Activated T-cell treated with anti-CD3 and anti-CD28 coated beads, Interleukin-2, amount 50 U/mL, for 72 hours (primary cell): ENCODE data around the gene RASA2. TPM values are rescaled to one million over a fixed set of nuclear protein-coding genes. Genes with fewer than 3 reads are reported as not detected.

ENCODE experiments used
- ATAC-seq, 2 donors: fragments of 150-1000 bp; cut with Tn5 transposase; replicated peaks in 1 of 2; 2 replicates each; pipeline ENCODE4 v1.10.0; 2021; ENCODE audit warnings: moderate library complexity in 2 of 2, mild to moderate bottlenecking in 1 of 2
- DNase-seq, 2 donors: peaks; one replicate each; pipeline ENCODE4 v3.0.0; 2021 to 2022; ENCODE audit warnings: mixed read lengths in 1 of 2
- H3K27ac Mint-ChIP-seq: one replicate; pipeline ENCODE4 v1.8.0; 2022; ENCODE audit warnings: mild to moderate bottlenecking, moderate library complexity, mixed read lengths
- H3K27me3 Mint-ChIP-seq: one replicate; pipeline ENCODE4 v1.8.0; 2022; ENCODE audit warnings: low read depth, mixed read lengths
- H3K36me3 Mint-ChIP-seq, 2 donors: one replicate each; pipeline ENCODE4 v1.8.0; 2022; ENCODE audit warnings: mixed read lengths in 2 of 2, mild to moderate bottlenecking in 1 of 2; ENCODE audit not compliant: insufficient read depth in 2 of 2
- H3K4me1 Mint-ChIP-seq: one replicate; pipeline ENCODE4 v1.8.0; 2022; ENCODE audit warnings: low read depth, mixed read lengths
- H3K4me3 Mint-ChIP-seq, 2 donors: one replicate each; pipeline ENCODE4 v1.8.0; 2022; ENCODE audit warnings: mild to moderate bottlenecking in 2 of 2, mixed read lengths in 2 of 2, moderate library complexity in 2 of 2
- H3K9me3 Mint-ChIP-seq, 2 donors: one replicate each; pipeline ENCODE4 v1.8.0; 2022; ENCODE audit warnings: mixed read lengths in 2 of 2
- total RNA-seq, 2 donors: library from RNA; stranded (reverse); gene quantifications; one replicate each; pipeline ENCODE4 v1.2.3, GENCODE V29; 2022

The RASA2 gene
- total RNA-seq, 2 donors from 2014 or later, result 34.4 to 37.3 TPM

DNA sequence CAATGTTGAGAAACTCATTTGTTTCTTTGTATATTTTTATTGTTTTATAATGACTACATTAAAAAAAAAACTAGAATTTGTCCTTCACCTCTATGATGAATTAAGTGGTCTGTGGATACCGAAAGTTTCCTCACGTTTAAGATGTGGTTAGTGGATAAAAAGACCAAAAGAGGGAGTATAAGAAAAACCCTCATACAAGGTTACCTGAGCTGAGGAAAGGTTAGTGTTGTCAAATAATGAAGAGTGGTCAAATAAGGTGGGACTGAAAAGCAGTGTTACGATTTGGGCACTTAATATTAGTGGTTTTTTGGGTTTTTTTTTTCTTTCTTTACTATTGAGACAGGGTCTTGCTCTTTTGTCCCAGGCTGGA, 21.2 kb downstream of the RASA2 start:
- no peaks in the 10 kb centered on the region for H3K27me3 Mint-ChIP-seq
- DNase-seq, result no peak
- H3K27ac Mint-ChIP-seq, result no peak overlapping the region
- ATAC-seq, result peak in 1 of 2 donors; percentile 28
- H3K36me3 Mint-ChIP-seq, result peaks cover 15 to 28% of the 10 kb centered on the region in 2 donors
- peak overlapping the region; percentile 3 to 17 for H3K4me3 Mint-ChIP-seq
- peaks cover 0 to 10% of the 10 kb centered on the region in 2 donors for H3K9me3 Mint-ChIP-seq
- H3K4me1 Mint-ChIP-seq, result peaks cover 55% of the 10 kb centered on the region

DNA sequence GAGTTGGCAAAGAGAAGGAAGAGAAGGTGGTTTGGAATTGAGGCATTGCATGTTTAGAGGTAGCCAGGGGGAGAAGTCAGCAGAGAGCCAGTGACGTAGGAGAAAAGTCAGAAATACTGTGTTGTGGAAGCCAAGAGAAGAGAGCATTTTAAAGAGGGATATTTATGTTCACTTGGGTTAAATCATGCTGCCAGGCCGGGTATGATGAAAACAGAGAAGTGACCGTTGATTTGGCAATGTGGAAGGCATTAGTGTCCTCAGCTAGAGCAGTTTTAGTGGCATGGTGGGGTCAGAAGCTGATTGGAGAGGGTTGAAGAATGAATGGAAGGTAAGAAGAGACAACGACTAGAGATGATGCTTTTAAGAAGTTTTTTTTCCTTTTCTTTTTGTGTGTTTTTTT, 24.5 kb downstream of the RASA2 start:
- no peak overlapping the region for H3K27ac Mint-ChIP-seq
- ATAC-seq, result no peak
- H3K4me1 Mint-ChIP-seq, result peaks cover 74% of the 10 kb centered on the region
- no peak overlapping the region for H3K4me3 Mint-ChIP-seq
- no peaks in the 10 kb centered on the region for H3K27me3 Mint-ChIP-seq
- peaks cover 19 to 49% of the 10 kb centered on the region in 2 donors for H3K36me3 Mint-ChIP-seq
- DNase-seq, result no peak
- H3K9me3 Mint-ChIP-seq, result peaks cover 2 to 10% of the 10 kb centered on the region in 2 donors

DNA sequence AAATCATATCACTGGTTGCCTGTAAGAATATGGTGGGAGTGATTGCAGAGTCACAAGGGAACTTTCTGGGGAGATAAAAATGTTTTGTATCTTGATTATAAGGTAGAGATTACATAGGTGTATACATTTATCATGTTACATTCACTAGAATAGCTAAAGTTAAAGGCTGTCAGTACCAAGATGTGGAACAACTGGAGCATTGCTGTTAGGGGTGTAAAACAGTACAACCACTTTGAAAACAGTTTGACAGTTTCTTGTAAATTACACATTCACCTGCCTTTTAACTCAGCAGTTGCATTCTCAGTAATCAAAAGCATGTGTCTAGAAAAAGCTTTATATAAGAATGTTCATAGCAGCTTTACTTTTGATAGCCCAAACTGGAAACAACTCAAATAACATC, 27.6 kb downstream of the RASA2 start:
- DNase-seq, result no peak
- Mint-ChIP-seq H3K9me3 (peaks cover 4 to 12% of the 10 kb centered on the region in 2 donors), H3K4me1 (peaks cover 65% of the 10 kb centered on the region), H3K4me3 (peak overlapping the region; percentile 19 to 67), H3K27me3 (no peaks in the 10 kb centered on the region), H3K27ac (peak overlapping the region; percentile 98), H3K36me3 (peaks cover 25 to 72% of the 10 kb centered on the region in 2 donors)
- peak; percentile 65 to 70 for ATAC-seq

DNA sequence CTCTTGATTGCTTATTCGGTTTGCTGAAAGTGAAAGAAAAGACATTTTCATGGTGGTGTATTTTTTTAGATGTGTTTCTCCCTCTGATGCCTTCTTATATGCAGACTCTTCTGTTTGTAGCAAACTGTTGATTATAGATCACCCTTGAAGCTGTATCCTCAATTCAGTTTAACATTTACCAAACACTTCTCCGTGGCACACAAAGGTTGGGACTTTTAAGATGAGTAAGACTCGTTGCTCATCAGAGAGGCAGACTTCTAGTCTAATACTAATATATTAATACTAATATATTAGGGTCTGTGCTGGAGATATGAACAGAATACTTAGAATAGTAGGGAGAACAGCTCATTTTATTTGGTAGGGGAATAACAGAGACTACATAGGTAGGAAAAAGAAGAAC, 32.8 kb downstream of the RASA2 start:
- Mint-ChIP-seq H3K27me3 (no peaks in the 10 kb centered on the region), H3K4me3 (peak overlapping the region; percentile 44 to 90), H3K4me1 (peaks cover 54% of the 10 kb centered on the region), H3K36me3 (peaks cover 17 to 54% of the 10 kb centered on the region in 2 donors), H3K9me3 (peaks cover 2 to 4% of the 10 kb centered on the region in 2 donors), H3K27ac (peak overlapping the region; percentile 96)
- DNase-seq (no peak), ATAC-seq (no peak)

DNA sequence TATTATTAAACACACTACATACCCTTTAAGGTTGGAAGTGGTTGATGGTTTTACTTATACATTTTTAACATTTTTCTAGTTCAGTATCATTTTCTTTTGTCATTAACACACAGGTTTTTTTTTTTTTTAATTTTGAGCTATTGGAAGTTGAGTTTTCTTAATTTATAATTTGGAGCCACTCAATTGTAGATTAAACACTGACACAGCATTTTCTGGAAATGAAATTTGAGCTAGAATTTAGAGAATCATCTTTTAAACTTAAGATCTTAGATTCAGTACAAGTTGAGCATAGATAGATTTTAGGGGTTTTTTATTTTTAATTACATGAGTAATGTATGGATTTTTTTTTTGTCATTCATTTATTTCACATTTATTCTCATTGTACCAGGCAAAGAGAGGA, 35.0 kb downstream of the RASA2 start:
- Mint-ChIP-seq H3K27me3 (no peaks in the 10 kb centered on the region), H3K4me3 (no peak overlapping the region), H3K9me3 (peaks cover 2 to 3% of the 10 kb centered on the region in 2 donors), H3K36me3 (peaks cover 11 to 38% of the 10 kb centered on the region in 2 donors), H3K27ac (peak overlapping the region; percentile 68), H3K4me1 (peaks cover 71% of the 10 kb centered on the region)
- ATAC-seq (no peak), DNase-seq (no peak)

DNA sequence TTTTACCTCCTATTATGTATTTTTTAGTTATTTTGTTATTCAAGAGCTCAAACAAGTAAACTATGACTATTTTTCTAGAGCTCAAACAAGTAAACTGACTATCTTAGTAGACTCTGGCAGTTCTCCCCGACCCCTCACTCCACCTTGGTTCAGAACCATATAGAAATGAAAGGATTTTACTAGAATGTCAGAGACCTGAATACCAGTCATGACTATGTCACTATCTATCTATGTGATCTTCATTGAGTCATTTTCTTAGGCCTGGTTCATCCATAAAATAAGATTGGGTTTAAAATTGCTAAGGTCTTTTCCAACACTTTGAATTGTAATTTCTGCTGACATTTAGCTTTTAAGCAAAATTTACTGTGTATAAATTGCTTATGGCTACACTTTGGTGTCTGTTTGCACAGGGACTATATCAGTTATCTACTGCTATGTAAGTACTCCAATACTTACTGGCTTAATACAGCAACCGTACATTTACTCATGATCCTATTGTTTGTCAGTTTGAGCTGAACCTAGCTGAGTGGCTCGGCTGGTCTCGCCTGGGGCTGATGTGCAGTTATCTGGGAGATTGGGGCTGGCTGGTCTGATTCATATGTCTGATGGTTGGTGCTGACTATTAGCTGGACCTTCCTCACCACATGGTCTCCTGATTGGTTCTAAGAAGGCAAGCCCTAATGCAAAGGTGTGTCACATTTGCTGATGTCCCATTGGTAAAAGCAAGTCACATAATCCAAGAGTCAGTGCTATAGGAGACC, 37.0 kb downstream of the RASA2 start:
- Mint-ChIP-seq H3K4me3 (no peak overlapping the region), H3K9me3 (no peaks in the 10 kb centered on the region), H3K27ac (no peak overlapping the region), H3K27me3 (no peaks in the 10 kb centered on the region), H3K36me3 (peaks cover 6 to 24% of the 10 kb centered on the region in 2 donors), H3K4me1 (peaks cover 83% of the 10 kb centered on the region)
- DNase-seq (no peak), ATAC-seq (peak; percentile 44 to 51)

DNA sequence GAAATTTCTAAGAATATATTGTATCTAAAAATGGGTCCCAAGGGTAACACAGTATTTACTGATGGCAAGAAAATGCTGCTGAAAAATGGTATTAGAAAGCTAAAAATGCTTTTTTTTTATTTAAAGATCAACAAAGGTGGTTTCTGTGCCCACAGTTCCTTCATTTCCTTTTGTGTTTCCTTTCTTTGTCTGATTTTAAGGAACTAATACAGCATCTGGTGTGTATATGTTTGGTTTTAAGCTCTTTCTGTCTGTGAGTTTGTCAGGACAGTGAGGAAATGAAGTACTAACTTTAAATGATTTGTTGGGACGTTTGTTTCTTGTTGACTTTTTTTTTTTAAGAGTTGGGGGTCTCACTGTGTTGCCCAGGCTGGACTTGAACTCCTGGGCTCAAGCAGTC, 38.2 kb downstream of the RASA2 start:
- Mint-ChIP-seq H3K36me3 (peaks cover 4 to 16% of the 10 kb centered on the region in 2 donors), H3K4me3 (no peak overlapping the region), H3K27ac (no peak overlapping the region), H3K4me1 (peaks cover 85% of the 10 kb centered on the region), H3K27me3 (no peaks in the 10 kb centered on the region), H3K9me3 (no peaks in the 10 kb centered on the region)
- DNase-seq, result no peak
- ATAC-seq, result no peak

DNA sequence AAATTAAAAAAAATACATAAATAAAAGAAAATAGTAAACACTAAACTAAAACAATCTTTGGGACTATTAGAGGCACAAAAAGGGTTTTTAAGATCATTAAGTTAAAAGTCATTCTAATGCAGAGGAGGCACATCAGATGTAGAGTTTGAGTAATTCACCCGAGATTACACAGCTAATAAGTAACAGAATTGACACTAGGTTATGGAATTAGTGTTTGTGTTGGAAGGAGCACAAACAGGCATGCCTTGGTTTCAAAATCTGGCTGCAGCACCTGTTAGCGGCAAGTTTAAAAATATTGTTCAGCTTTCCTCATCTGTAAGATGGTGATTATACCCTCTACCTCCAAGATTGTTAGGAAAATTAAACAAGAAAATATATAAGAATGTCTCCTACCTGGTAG, 39.0 kb downstream of the RASA2 start:
- Mint-ChIP-seq H3K4me3 (peak overlapping the region in 1 of 2 donors; percentile 19), H3K27me3 (no peaks in the 10 kb centered on the region), H3K4me1 (peaks cover 87% of the 10 kb centered on the region), H3K9me3 (no peaks in the 10 kb centered on the region), H3K27ac (no peak overlapping the region), H3K36me3 (peaks cover 2 to 14% of the 10 kb centered on the region in 2 donors)
- DNase-seq (no peak), ATAC-seq (no peak)

DNA sequence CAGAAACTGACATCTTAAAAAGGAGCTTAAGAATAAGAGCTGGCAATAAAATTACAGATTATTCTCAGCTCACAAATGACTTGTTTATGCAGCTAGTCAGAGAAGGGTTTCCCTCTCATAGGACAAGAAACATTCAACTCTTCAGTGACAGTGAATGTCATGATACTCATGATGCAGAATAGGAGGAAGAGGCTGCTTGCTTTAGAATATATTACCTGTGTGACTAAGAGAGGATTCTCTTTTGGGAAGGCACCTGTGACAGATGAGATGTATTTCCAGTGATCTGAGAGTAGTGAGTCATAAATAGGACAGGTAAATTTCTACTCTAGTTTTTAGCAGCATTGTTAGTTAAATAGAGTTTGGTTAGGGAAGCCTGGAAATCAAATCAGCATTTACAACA, 39.9 kb downstream of the RASA2 start:
- Mint-ChIP-seq H3K4me3 (peak overlapping the region in 1 of 2 donors; percentile 51), H3K4me1 (peaks cover 86% of the 10 kb centered on the region), H3K27me3 (no peaks in the 10 kb centered on the region), H3K27ac (peak overlapping the region; percentile 69), H3K9me3 (no peaks in the 10 kb centered on the region), H3K36me3 (peaks cover 2 to 11% of the 10 kb centered on the region in 2 donors)
- DNase-seq (no peak), ATAC-seq (peak; percentile 45 to 51)

DNA sequence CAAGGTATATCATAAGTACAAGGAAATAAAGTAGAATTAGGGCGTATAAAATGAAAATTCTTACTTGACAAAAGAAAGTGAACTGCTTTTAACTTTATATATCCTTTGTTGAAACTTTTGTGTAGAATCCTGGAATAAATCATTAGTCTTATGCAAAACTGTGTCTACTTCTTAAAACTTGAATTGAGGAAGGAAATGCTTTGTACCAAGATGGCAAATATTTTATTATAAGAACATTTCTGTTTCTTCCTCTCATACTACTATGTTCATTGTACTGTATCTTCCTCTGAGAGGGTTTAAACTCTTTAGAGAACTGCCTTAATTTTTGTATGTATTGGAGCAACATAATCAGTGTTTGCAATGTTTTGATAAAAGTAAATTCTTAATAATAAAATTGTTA, 42.0 kb downstream of the RASA2 start:
- no peak for ATAC-seq
- no peak for DNase-seq
- Mint-ChIP-seq H3K4me3 (no peak overlapping the region), H3K36me3 (peaks cover 3 to 9% of the 10 kb centered on the region in 2 donors), H3K4me1 (peaks cover 87% of the 10 kb centered on the region), H3K27me3 (no peaks in the 10 kb centered on the region), H3K9me3 (no peaks in the 10 kb centered on the region), H3K27ac (no peak overlapping the region)

DNA sequence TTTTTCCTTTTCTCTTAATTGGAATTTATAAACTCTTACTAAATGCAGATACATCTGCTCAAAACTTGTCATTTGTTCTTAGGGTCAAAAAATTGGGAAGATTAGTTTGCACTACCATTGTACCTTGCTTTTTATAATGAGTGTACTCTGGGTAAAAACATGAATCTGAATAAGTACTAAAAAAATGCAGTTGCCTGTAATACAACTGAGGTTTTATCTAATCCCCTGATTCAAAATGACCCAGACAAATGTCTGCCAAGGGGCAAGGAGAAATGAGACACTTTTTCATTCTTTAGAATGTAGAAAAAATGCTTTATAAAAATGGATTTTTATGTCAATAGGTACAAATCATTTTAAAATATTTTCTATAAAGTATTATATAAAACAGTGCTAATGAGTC, 42.4 kb downstream of the RASA2 start:
- Mint-ChIP-seq H3K9me3 (no peaks in the 10 kb centered on the region), H3K27me3 (no peaks in the 10 kb centered on the region), H3K36me3 (peaks cover 2 to 10% of the 10 kb centered on the region in 2 donors), H3K4me3 (peak overlapping the region in 1 of 2 donors; percentile 40), H3K27ac (peak overlapping the region; percentile 28), H3K4me1 (peaks cover 86% of the 10 kb centered on the region)
- ATAC-seq, result no peak
- DNase-seq, result no peak

DNA sequence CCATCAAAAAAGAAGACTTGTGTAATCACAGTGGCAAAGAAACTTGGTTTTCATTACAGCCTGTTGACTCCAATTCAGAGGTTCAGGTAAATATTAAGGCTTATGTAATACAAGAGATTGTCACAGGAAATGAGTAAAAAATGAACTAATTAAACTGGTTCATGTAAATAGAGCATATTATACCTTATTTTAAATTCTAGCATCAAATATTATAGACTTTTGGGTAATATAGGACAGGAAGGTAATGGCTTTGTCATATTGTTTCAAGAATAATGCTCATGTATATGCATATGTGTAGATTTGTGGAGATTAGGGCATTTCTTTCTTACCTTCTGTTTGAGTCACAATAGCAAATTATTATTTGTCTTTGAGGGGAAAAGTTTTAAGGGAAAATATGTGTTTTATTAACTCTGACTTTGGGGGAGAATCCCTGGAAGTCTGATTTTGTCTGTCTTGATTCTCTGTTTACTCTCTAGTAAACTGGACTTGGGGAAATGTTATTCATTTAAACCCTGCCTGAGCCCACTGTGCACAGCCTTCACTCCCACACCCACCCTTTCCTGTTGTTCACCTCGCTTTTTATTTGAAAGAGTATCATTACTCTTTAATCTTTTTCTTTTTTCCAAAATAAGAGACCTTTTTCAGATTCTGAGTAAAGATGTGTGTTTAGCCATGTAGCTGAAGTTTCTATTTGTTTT, 43.0 kb downstream of the RASA2 start:
- Mint-ChIP-seq H3K27me3 (no peaks in the 10 kb centered on the region), H3K4me3 (peak overlapping the region; percentile 33 to 71), H3K36me3 (peaks cover 4 to 10% of the 10 kb centered on the region in 2 donors), H3K4me1 (peaks cover 85% of the 10 kb centered on the region), H3K9me3 (no peaks in the 10 kb centered on the region), H3K27ac (peak overlapping the region; percentile 89)
- peak; percentile 69 to 75 for ATAC-seq
- no peak for DNase-seq

DNA sequence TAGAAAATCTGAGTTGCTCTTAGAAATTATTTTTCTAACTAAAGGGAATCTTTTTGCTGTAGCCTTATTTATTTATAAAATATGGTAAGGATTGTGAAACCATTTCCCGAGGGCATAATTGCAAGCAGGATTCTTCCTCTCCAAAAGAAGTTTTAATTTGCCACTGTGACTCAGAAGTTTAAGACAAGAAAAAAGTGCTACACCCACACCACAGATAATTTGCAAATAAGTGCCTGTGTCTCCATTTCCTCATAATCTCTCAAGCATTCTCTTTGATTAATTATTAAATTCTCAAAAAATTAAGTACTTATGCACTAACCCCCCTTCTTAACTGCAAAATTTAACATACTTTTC, 43.6 kb downstream of the RASA2 start:
- H3K4me3 Mint-ChIP-seq, result peak overlapping the region; percentile 33 to 71
- peaks cover 1 to 3% of the 10 kb centered on the region in 2 donors for H3K9me3 Mint-ChIP-seq
- no peaks in the 10 kb centered on the region for H3K27me3 Mint-ChIP-seq
- H3K27ac Mint-ChIP-seq, result peak overlapping the region; percentile 89
- DNase-seq (no peak), ATAC-seq (no peak)
- peaks cover 5 to 14% of the 10 kb centered on the region in 2 donors for H3K36me3 Mint-ChIP-seq
- H3K4me1 Mint-ChIP-seq, result peaks cover 80% of the 10 kb centered on the region
